GM23338 (cell line): ENCODE results near the gene DOCK1. TPM values are rescaled to one million over a fixed set of nuclear protein-coding genes. Genes with fewer than 3 reads are reported as not detected.

Experiments
- CREB1 ChIP-seq: fragments of 250-450 bp; sonication (Bioruptor Pico); IDR thresholded peaks from 2 replicates; pipeline ENCODE4 v1.5.0; 2020; ENCODE audit warnings: low read depth, mild to moderate bottlenecking, moderate library complexity
- STAT1 ChIP-seq: IDR thresholded peaks from one replicate; pipeline ENCODE4 v1.6.1; 2016; ENCODE audit warnings: antibody characterized with exemption; ENCODE audit not compliant: unreplicated experiment
- ZNF331 ChIP-seq: fragments of 250-450 bp; sonication (Bioruptor Pico); IDR thresholded peaks from 2 replicates; pipeline ENCODE4 v1.5.0; 2020; ENCODE audit warnings: low read depth, mild to moderate bottlenecking, moderate library complexity
- polyA plus RNA-seq: library from polyadenylated mRNA; unstranded; fragments of >200 nt; fragmentation: Nextera tagmentation; extraction: Ambion mirVana; gene quantifications from 2 replicates; pipeline ENCODE4 v1.2.1, GENCODE V29; 2016
- total RNA-seq: library from RNA; depleted of rRNA; stranded (reverse); fragments of >200 nt; shearing (Covaris generic); gene quantifications from 2 replicates; pipeline ENCODE4 v1.2.3, GENCODE V29; 2014
- TF ChIP-seq, protein P1 (sequence below): fragments of 250-450 bp; sonication (Bioruptor Pico); IDR thresholded peaks from 2 replicates; pipeline ENCODE4 v1.5.0; 2020; ENCODE audit warnings: mild to moderate bottlenecking, moderate library complexity
- TF ChIP-seq, protein P2 (sequence below): IDR thresholded peaks from one replicate; pipeline ENCODE4 v1.6.1; 2018; ENCODE audit warnings: antibody characterized with exemption; ENCODE audit not compliant: unreplicated experiment

DOCK1 gene
- total and polyA plus RNA-seq, 2 experiments from 2014 or later, result 13.2 to 55.3 TPM

DNA sequence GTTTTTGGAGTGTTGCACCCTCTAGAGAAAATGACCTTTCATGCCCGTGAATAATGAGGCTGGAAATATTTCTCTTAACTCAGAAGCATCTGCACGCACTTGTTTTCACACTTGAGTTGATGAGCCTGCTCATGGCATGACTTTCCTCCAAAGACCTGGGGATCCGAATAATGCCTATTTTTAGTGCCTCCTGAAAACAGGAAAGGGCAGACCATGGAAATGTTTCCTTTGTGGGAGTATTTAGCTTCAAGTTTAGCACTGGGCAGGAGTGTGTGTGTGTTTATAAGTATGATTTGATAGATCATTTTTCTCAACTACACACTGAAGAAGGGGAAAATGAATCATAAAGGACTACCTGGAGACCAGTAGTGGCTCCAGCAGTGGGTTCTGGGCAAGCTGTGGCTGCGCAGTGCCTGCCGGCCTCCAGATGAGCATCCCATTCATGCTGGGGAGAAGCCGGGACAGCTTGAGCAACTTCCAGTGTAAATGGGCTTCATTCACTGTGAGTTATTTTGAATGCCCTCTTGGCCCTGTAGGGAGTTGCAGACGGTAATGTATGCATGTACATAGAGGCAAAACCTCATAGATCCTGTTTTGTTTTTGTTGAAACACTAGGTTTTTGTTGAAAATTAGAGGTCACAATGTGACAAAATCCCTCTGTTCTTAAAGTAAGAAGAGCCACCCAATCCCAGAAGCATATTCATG, 408.9 kb downstream of the DOCK1 start (continued):
- TF ChIP-seq, protein P1, sequence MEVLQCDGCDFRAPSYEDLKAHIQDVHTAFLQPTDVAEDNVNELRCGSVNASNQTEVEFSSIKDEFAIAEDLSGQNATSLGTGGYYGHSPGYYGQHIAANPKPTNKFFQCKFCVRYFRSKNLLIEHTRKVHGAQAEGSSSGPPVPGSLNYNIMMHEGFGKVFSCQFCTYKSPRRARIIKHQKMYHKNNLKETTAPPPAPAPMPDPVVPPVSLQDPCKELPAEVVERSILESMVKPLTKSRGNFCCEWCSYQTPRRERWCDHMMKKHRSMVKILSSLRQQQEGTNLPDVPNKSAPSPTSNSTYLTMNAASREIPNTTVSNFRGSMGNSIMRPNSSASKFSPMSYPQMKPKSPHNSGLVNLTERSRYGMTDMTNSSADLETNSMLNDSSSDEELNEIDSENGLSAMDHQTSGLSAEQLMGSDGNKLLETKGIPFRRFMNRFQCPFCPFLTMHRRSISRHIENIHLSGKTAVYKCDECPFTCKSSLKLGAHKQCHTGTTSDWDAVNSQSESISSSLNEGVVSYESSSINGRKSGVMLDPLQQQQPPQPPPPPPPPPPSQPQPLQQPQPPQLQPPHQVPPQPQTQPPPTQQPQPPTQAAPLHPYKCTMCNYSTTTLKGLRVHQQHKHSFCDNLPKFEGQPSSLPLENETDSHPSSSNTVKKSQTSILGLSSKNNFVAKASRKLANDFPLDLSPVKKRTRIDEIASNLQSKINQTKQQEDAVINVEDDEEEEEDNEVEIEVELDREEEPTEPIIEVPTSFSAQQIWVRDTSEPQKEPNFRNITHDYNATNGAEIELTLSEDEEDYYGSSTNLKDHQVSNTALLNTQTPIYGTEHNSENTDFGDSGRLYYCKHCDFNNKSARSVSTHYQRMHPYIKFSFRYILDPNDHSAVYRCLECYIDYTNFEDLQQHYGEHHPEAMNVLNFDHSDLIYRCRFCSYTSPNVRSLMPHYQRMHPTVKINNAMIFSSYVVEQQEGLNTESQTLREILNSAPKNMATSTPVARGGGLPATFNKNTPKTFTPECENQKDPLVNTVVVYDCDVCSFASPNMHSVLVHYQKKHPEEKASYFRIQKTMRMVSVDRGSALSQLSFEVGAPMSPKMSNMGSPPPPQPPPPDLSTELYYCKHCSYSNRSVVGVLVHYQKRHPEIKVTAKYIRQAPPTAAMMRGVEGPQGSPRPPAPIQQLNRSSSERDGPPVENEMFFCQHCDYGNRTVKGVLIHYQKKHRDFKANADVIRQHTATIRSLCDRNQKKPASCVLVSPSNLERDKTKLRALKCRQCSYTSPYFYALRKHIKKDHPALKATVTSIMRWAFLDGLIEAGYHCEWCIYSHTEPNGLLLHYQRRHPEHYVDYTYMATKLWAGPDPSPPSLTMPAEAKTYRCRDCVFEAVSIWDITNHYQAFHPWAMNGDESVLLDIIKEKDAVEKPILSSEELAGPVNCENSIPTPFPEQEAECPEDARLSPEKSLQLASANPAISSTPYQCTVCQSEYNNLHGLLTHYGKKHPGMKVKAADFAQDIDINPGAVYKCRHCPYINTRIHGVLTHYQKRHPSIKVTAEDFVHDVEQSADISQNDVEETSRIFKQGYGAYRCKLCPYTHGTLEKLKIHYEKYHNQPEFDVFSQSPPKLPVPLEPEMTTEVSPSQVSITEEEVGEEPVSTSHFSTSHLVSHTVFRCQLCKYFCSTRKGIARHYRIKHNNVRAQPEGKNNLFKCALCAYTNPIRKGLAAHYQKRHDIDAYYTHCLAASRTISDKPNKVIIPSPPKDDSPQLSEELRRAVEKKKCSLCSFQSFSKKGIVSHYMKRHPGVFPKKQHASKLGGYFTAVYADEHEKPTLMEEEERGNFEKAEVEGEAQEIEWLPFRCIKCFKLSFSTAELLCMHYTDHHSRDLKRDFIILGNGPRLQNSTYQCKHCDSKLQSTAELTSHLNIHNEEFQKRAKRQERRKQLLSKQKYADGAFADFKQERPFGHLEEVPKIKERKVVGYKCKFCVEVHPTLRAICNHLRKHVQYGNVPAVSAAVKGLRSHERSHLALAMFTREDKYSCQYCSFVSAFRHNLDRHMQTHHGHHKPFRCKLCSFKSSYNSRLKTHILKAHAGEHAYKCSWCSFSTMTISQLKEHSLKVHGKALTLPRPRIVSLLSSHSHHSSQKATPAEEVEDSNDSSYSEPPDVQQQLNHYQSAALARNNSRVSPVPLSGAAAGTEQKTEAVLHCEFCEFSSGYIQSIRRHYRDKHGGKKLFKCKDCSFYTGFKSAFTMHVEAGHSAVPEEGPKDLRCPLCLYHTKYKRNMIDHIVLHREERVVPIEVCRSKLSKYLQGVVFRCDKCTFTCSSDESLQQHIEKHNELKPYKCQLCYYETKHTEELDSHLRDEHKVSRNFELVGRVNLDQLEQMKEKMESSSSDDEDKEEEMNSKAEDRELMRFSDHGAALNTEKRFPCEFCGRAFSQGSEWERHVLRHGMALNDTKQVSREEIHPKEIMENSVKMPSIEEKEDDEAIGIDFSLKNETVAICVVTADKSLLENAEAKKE (CRISPR knock-in tag), result no peak
- TF ChIP-seq STAT1 (no peak), ZNF331 (CRISPR knock-in tag) (no peak), CREB1 (CRISPR knock-in tag) (no peak)
- TF ChIP-seq, protein P2, sequence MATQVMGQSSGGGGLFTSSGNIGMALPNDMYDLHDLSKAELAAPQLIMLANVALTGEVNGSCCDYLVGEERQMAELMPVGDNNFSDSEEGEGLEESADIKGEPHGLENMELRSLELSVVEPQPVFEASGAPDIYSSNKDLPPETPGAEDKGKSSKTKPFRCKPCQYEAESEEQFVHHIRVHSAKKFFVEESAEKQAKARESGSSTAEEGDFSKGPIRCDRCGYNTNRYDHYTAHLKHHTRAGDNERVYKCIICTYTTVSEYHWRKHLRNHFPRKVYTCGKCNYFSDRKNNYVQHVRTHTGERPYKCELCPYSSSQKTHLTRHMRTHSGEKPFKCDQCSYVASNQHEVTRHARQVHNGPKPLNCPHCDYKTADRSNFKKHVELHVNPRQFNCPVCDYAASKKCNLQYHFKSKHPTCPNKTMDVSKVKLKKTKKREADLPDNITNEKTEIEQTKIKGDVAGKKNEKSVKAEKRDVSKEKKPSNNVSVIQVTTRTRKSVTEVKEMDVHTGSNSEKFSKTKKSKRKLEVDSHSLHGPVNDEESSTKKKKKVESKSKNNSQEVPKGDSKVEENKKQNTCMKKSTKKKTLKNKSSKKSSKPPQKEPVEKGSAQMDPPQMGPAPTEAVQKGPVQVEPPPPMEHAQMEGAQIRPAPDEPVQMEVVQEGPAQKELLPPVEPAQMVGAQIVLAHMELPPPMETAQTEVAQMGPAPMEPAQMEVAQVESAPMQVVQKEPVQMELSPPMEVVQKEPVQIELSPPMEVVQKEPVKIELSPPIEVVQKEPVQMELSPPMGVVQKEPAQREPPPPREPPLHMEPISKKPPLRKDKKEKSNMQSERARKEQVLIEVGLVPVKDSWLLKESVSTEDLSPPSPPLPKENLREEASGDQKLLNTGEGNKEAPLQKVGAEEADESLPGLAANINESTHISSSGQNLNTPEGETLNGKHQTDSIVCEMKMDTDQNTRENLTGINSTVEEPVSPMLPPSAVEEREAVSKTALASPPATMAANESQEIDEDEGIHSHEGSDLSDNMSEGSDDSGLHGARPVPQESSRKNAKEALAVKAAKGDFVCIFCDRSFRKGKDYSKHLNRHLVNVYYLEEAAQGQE, result no peak
